HG03064 (cell line): ENCODE measurements around the gene SHB.
A peak's percentile ranks its signal among the peaks of the same experiment; 100 is the strongest.

ENCODE experiments used
- ATAC-seq: cut with Tn5 transposase; IDR thresholded peaks from one replicate; pipeline ENCODE4 v1.9.1; 2021; ENCODE audit warnings: low read depth; ENCODE audit not compliant: unreplicated experiment

Gene SHB

GRCh38 chr9:37995348-37995737, 73.7 kb downstream of the SHB start:
- ATAC-seq = no peak

- peak; percentile 58 for ATAC-seq
These were observed 74.2 kb downstream of the SHB start for GRCh38 chr9:37994639-37995347.

GRCh38 chr9:37992924-37993349, 76.1 kb downstream of the SHB start:
- no peak for ATAC-seq

- ATAC-seq = no peak
These were observed 78.5 kb downstream of the SHB start for GRCh38 chr9:37990404-37991015.

GRCh38 chr9:37989701-37990100, 79.3 kb downstream of the SHB start:
- no peak for ATAC-seq

GRCh38 chr9:37988602-37989001, 80.4 kb downstream of the SHB start:
- no peak for ATAC-seq

- ATAC-seq = no peak
These were observed 81.0 kb downstream of the SHB start for GRCh38 chr9:37988041-37988440.

GRCh38 chr9:37987467-37987981, 81.5 kb downstream of the SHB start:
- no peak for ATAC-seq

GRCh38 chr9:37986771-37987258, 82.2 kb downstream of the SHB start:
- ATAC-seq = no peak

- ATAC-seq = no peak
These were observed 83.0 kb downstream of the SHB start for GRCh38 chr9:37986001-37986400.

GRCh38 chr9:37984672-37985611, 84.1 kb downstream of the SHB start:
- no peak for ATAC-seq

- no peak for ATAC-seq
These were observed 84.8 kb downstream of the SHB start for GRCh38 chr9:37984278-37984671.

GRCh38 chr9:37983381-37984067, 85.5 kb downstream of the SHB start:
- ATAC-seq = no peak

GRCh38 chr9:37979844-37980243, 89.2 kb downstream of the SHB start:
- ATAC-seq = no peak

- ATAC-seq = no peak
These were observed 90.0 kb downstream of the SHB start for GRCh38 chr9:37978983-37979382.

GRCh38 chr9:37978481-37978864, 90.6 kb downstream of the SHB start:
- no peak for ATAC-seq

- ATAC-seq = no peak
These were observed 91.1 kb downstream of the SHB start for GRCh38 chr9:37977851-37978480.

GRCh38 chr9:37976714-37977477, 92.1 kb downstream of the SHB start:
- ATAC-seq = no peak

- ATAC-seq = no peak
These were observed 93.4 kb downstream of the SHB start for GRCh38 chr9:37975639-37976038.
